ENCODE results near the gene RPL29.
A peak's percentile ranks its signal among the peaks of the same experiment; 100 is the strongest.

Gene RPL29

GRCh38 chr3:51961011-51961410, 34.7 kb downstream of the RPL29 start:
- Mint-ChIP-seq H3K36me3 (ENCODE audit: low read depth) (peaks cover 4% of the 10 kb centered on the region), H3K9me3 (no peaks in the 10 kb centered on the region), H3K4me1 (ENCODE audit: low read depth) (peaks cover 8% of the 10 kb centered on the region), H3K27me3 (peaks cover 12% of the 10 kb centered on the region), H3K4me3 (no peak overlapping the region), H3K27ac (no peak overlapping the region)
- no peak for DNase-seq

- H3K27ac Mint-ChIP-seq, result no peak overlapping the region
- H3K4me1 Mint-ChIP-seq (ENCODE audit: low read depth), result peaks cover 6% of the 10 kb centered on the region
- no peaks in the 10 kb centered on the region for H3K9me3 Mint-ChIP-seq
- peaks cover 4% of the 10 kb centered on the region for H3K36me3 Mint-ChIP-seq (ENCODE audit: low read depth)
- no peak overlapping the region for H3K4me3 Mint-ChIP-seq
- peaks cover 13% of the 10 kb centered on the region for H3K27me3 Mint-ChIP-seq
- no peak for DNase-seq
Observed at GRCh38 chr3:51960386-51960785, 35.3 kb downstream of the RPL29 start.

- no peaks in the 10 kb centered on the region for H3K9me3 Mint-ChIP-seq
- peaks cover 20% of the 10 kb centered on the region for H3K27me3 Mint-ChIP-seq
- DNase-seq, result no peak
- peaks cover 4% of the 10 kb centered on the region for H3K36me3 Mint-ChIP-seq (ENCODE audit: low read depth)
- H3K4me1 Mint-ChIP-seq (ENCODE audit: low read depth), result peaks cover 6% of the 10 kb centered on the region
- no peak overlapping the region for H3K4me3 Mint-ChIP-seq
- no peak overlapping the region for H3K27ac Mint-ChIP-seq
Observed at GRCh38 chr3:51959651-51960050, 36.0 kb downstream of the RPL29 start.

GRCh38 chr3:51958603-51959521, 36.8 kb downstream of the RPL29 start:
- Mint-ChIP-seq H3K4me3 (no peak overlapping the region), H3K27me3 (peaks cover 28% of the 10 kb centered on the region)

GRCh38 chr3:51957520-51958205, 38.0 kb downstream of the RPL29 start:
- Mint-ChIP-seq H3K4me1 (ENCODE audit: low read depth) (peaks cover 6% of the 10 kb centered on the region), H3K9me3 (no peaks in the 10 kb centered on the region), H3K27me3 (peaks cover 37% of the 10 kb centered on the region), H3K36me3 (ENCODE audit: low read depth) (peaks cover 4% of the 10 kb centered on the region), H3K27ac (no peak overlapping the region), H3K4me3 (no peak overlapping the region)
- no peak for DNase-seq

More at GRCh38 chr3:51958603-51959521, 36.8 kb downstream of the RPL29 start:
- Mint-ChIP-seq H3K4me1 (ENCODE audit: low read depth) (peaks cover 6% of the 10 kb centered on the region), H3K9me3 (no peaks in the 10 kb centered on the region), H3K27ac (no peak overlapping the region), H3K36me3 (ENCODE audit: low read depth) (peaks cover 4% of the 10 kb centered on the region)
- DNase-seq, result no peak

- peak overlapping the region; percentile 23 for H3K4me3 Mint-ChIP-seq
- H3K36me3 Mint-ChIP-seq (ENCODE audit: low read depth), result peaks cover 4% of the 10 kb centered on the region
- H3K4me1 Mint-ChIP-seq (ENCODE audit: low read depth), result peaks cover 6% of the 10 kb centered on the region
- H3K27ac Mint-ChIP-seq, result no peak overlapping the region
- H3K9me3 Mint-ChIP-seq, result no peaks in the 10 kb centered on the region
- peak; percentile 68 for DNase-seq
- peaks cover 39% of the 10 kb centered on the region for H3K27me3 Mint-ChIP-seq
Observed at GRCh38 chr3:51955893-51956770, 39.6 kb downstream of the RPL29 start.

- Mint-ChIP-seq H3K4me1 (ENCODE audit: low read depth) (peaks cover 6% of the 10 kb centered on the region), H3K4me3 (peak within 1 kb of the TSS; percentile 23), H3K27ac (no peak within 1 kb of the TSS), H3K9me3 (no peaks in the 10 kb centered on the region), H3K27me3 (peaks cover 39% of the 10 kb centered on the region), H3K36me3 (ENCODE audit: low read depth) (peaks cover 2% of the 10 kb centered on the region)
- DNase-seq, result no peak
Observed at GRCh38 chr3:51955175-51955892, 40.4 kb downstream of the RPL29 start, which contains the start of gene GPR62. Gene GPR62 (plus strand): TSS chr3:51955381. CDS start chr3:51955653, 272 bp downstream.

GRCh38 chr3:51954713-51955112, 41.0 kb downstream of the RPL29 start:
- H3K27ac Mint-ChIP-seq, result no peak overlapping the region
- peaks cover 39% of the 10 kb centered on the region for H3K27me3 Mint-ChIP-seq
- no peak for DNase-seq
- H3K9me3 Mint-ChIP-seq, result no peaks in the 10 kb centered on the region
- peaks cover 6% of the 10 kb centered on the region for H3K4me1 Mint-ChIP-seq (ENCODE audit: low read depth)
- H3K36me3 Mint-ChIP-seq (ENCODE audit: low read depth), result peaks cover 2% of the 10 kb centered on the region
- no peak overlapping the region for H3K4me3 Mint-ChIP-seq

- Mint-ChIP-seq H3K4me1 (ENCODE audit: low read depth) (peaks cover 6% of the 10 kb centered on the region), H3K36me3 (ENCODE audit: low read depth) (peaks cover 2% of the 10 kb centered on the region), H3K4me3 (no peak overlapping the region), H3K9me3 (no peaks in the 10 kb centered on the region), H3K27me3 (peaks cover 39% of the 10 kb centered on the region), H3K27ac (no peak overlapping the region)
- no peak for DNase-seq
Observed at GRCh38 chr3:51954105-51954504, 41.6 kb downstream of the RPL29 start.

- Mint-ChIP-seq H3K36me3 (ENCODE audit: low read depth) (peaks cover 2% of the 10 kb centered on the region), H3K4me3 (no peak overlapping the region), H3K4me1 (ENCODE audit: low read depth) (peaks cover 6% of the 10 kb centered on the region), H3K27ac (no peak overlapping the region), H3K27me3 (peaks cover 39% of the 10 kb centered on the region), H3K9me3 (no peaks in the 10 kb centered on the region)
- DNase-seq, result no peak
Observed at GRCh38 chr3:51953445-51953844, 42.2 kb downstream of the RPL29 start.

- no peaks in the 10 kb centered on the region for H3K4me1 Mint-ChIP-seq (ENCODE audit: low read depth)
- no peak overlapping the region for H3K27ac Mint-ChIP-seq
- H3K36me3 Mint-ChIP-seq (ENCODE audit: low read depth), result peaks cover 3% of the 10 kb centered on the region
- peaks cover 27% of the 10 kb centered on the region for H3K27me3 Mint-ChIP-seq
- H3K4me3 Mint-ChIP-seq, result no peak overlapping the region
- no peaks in the 10 kb centered on the region for H3K9me3 Mint-ChIP-seq
- DNase-seq, result no peak
Observed at GRCh38 chr3:51950899-51951298, 44.8 kb downstream of the RPL29 start.

- Mint-ChIP-seq H3K36me3 (ENCODE audit: low read depth) (peaks cover 4% of the 10 kb centered on the region), H3K9me3 (no peaks in the 10 kb centered on the region), H3K27me3 (peaks cover 14% of the 10 kb centered on the region), H3K4me3 (no peak overlapping the region), H3K4me1 (ENCODE audit: low read depth) (no peaks in the 10 kb centered on the region), H3K27ac (no peak overlapping the region)
- no peak for DNase-seq
Observed at GRCh38 chr3:51949121-51949520, 46.6 kb downstream of the RPL29 start.

GRCh38 chr3:51948016-51948580, 47.6 kb downstream of the RPL29 start:
- no peak overlapping the region for H3K27ac Mint-ChIP-seq
- no peak overlapping the region for H3K4me3 Mint-ChIP-seq
- H3K9me3 Mint-ChIP-seq, result no peaks in the 10 kb centered on the region
- peaks cover 5% of the 10 kb centered on the region for H3K36me3 Mint-ChIP-seq (ENCODE audit: low read depth)
- peaks cover 4% of the 10 kb centered on the region for H3K27me3 Mint-ChIP-seq
- DNase-seq, result no peak
- peaks cover 1% of the 10 kb centered on the region for H3K4me1 Mint-ChIP-seq (ENCODE audit: low read depth)

All from activated T-cell treated with anti-CD3 and anti-CD28 coated beads, Interleukin-2, amount 50 U/mL, for 24 hours (primary cell).